GDM1 (cell line): Measurements from ENCODE around the gene NEK6.

ENCODE experiments used
- DNase-seq: peaks from one replicate; lab custom pipeline; 2025; lab: John Stamatoyannopoulos, UW

The NEK6 gene

GRCh38 chr9:124261736-124262648 lies 4.2 kb downstream of the NEK6 start:
- DNase-seq: no peak

GRCh38 chr9:124262649-124262972 lies 4.9 kb downstream of the NEK6 start:
- no peak for DNase-seq

- no peak for DNase-seq
Observed at GRCh38 chr9:124263213-124263612, 5.5 kb downstream of the NEK6 start.

- DNase-seq: no peak
Observed at GRCh38 chr9:124263800-124264426, 6.2 kb downstream of the NEK6 start.

GRCh38 chr9:124264823-124265233 lies 7.1 kb downstream of the NEK6 start:
- no peak for DNase-seq

GRCh38 chr9:124265551-124265950 lies 7.8 kb downstream of the NEK6 start:
- DNase-seq: no peak

GRCh38 chr9:124266139-124266825 lies 8.5 kb downstream of the NEK6 start:
- DNase-seq: no peak

- DNase-seq: no peak
Observed at GRCh38 chr9:124266826-124267201, 9.1 kb downstream of the NEK6 start.

GRCh38 chr9:124267271-124267807 lies 9.6 kb downstream of the NEK6 start:
- peak; percentile 43 for DNase-seq

GRCh38 chr9:124268248-124268647 lies 10.5 kb downstream of the NEK6 start:
- no peak for DNase-seq

GRCh38 chr9:124268661-124269060 lies 10.9 kb downstream of the NEK6 start:
- no peak for DNase-seq

GRCh38 chr9:124269556-124269955 lies 11.8 kb downstream of the NEK6 start:
- DNase-seq: no peak

GRCh38 chr9:124270504-124271335 lies 13.0 kb downstream of the NEK6 start:
- no peak for DNase-seq

GRCh38 chr9:124271660-124272059 lies 13.9 kb downstream of the NEK6 start:
- DNase-seq: no peak

- DNase-seq: no peak
Observed at GRCh38 chr9:124272118-124272517, 14.4 kb downstream of the NEK6 start.

GRCh38 chr9:124272979-124273378 lies 15.2 kb downstream of the NEK6 start:
- DNase-seq: no peak

- no peak for DNase-seq
Observed at GRCh38 chr9:124273427-124274160, 15.8 kb downstream of the NEK6 start.

- DNase-seq: no peak
Observed at GRCh38 chr9:124274226-124274625, 16.5 kb downstream of the NEK6 start.

GRCh38 chr9:124274738-124275137 lies 17.0 kb downstream of the NEK6 start:
- DNase-seq: no peak

- DNase-seq: no peak
Observed at GRCh38 chr9:124277420-124277819, 19.7 kb downstream of the NEK6 start.

- no peak for DNase-seq
Observed at GRCh38 chr9:124278054-124278540, 20.3 kb downstream of the NEK6 start.
